HG03342 (cell line): ENCODE measurements around the gene NDUFB4.

ENCODE experiments used
- ATAC-seq: cut with Tn5 transposase; IDR thresholded peaks from one replicate; pipeline ENCODE4 v1.9.1; 2021; ENCODE audit warnings: mild to moderate bottlenecking, moderate library complexity; ENCODE audit not compliant: unreplicated experiment

Gene NDUFB4

DNA sequence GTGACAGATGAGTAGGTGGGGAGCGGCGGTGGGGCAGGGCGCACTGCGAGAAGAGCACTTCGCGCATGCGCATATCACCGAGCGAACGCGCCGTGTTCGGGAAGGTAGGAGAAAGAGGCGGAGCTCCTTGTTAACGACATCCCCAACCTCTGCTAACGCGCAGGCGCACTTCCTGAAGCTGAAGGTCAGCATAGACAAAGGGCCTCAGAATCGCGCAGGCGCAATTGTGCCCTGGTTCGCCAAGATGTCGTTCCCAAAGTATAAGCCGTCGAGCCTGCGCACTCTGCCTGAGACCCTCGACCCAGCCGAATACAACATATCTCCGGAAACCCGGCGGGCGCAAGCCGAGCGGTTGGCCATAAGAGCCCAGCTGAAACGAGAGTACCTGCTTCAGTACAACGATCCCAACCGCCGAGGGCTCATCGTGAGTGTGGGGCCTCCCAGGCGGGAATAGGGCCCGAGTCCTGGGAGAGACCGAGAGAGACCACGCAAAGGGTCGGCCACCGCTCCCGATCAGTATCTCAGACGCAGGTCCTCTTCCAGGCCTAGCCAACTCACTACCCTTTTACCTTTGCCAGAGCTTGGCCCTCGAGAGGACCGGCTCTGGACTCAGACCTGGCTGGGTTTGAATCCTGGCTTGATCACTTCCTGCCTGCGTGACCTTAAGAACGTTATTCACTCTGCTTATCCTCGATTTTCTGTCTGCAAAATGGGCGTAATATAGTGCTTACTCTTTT, at the start of gene NDUFB4:
Gene NDUFB4, plus strand, starts transcription at position 221 of the 737 bp plus-strand sequence. Its CDS starts 24 bp downstream, at position 245.
- ATAC-seq: peak; percentile 94

DNA sequence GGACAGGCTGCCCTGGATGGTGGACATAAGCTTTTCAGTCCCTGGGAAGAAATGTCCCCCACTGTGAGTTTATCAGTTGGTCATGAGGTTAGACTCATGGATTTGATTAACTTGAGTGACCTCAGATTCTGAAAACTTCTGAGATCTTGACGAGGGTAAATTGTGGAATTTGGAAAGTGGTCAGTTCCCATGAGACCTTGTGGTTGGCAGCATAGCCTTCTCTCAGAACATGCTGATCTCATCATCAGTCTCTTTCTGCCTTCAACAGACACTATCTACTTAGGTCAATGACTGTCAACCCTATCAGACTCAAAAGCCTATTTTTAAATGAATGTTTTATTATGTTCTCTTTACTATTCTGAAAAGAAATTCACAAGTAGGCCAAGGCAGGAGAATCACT, 45.6 kb upstream of the NDUFB4 start:
- ATAC-seq: no peak

DNA sequence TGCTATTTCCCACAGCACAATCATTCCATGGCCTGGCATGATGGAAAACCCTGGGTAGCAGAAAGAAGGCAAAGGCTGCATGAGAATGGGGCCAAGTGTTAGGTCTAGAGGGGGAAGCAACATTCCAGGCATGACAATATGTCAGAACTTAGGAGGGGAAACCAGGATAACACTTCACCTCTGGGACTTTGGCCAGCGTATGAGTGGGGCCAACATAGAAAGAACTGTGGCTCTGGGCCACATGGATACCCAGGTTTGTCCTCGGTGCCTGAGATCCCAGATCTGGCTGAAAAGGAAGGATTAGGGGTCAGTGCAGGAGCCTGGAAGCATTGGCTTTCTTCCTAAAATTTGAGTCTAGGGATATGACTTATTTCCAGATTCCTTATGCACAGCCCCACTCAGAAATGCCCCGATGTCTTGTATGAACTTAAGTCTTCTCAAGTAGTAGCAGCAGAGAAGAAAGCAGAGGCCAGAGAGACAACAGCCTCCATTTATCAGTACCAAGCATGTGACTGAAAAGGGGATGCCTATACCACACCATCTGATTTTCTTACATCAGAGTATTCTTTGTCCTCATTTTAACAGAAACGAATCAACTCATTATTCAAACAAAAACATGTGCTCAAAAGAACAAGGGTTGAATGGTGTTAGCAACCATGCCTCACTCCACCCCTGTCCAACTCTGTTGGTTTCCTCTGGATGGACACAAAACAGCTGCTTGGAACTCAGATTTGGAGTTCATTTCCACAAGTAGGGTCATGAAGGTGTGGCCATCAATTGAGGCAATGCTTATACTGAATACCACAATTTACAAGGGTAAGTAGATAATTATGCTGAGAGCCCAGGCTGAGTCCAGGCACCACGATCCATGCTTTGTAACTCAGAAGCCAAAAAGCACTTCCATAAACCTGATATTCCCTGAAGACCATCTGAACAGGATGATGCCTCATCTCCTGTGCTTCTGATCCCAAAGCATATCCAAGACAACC, 43.7 kb upstream of the NDUFB4 start:
- no peak for ATAC-seq

DNA sequence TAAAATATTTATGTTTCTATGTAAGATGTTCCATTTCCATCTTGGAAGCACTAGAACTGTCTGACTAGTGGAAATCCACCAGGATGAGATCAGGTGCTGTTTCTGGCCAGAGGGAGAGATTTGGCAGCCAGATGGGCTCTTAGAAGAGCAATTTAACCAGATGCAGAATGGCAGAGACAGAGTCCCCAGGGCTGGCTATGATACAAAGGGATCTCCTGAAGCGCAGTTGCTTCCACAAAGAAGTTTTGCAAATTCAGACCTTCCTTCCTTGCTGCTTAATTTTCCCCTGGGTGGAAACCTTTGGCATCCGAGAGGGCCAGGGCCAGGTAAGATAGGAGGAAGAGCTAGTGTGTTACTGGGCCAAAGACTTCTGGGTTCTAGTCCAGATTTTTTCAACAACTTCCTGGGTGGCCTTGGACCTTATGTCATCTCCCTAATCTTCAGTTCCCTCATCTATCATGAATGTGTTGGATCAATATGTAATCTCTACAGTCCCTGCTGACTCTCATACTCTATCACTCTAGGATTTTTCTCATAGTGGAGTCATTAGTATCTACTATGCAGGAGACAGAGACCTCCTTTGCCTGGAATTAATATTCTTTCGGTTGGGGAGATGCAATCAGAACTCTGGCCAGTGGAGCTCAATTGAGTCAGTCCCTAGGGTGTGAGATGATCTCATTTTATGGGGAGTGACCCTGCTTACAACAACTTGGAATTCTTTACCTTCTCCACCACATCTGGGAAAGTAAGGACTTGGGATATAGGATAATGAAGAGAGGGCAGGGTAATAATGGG, 41.1 kb upstream of the NDUFB4 start:
- no peak for ATAC-seq

DNA sequence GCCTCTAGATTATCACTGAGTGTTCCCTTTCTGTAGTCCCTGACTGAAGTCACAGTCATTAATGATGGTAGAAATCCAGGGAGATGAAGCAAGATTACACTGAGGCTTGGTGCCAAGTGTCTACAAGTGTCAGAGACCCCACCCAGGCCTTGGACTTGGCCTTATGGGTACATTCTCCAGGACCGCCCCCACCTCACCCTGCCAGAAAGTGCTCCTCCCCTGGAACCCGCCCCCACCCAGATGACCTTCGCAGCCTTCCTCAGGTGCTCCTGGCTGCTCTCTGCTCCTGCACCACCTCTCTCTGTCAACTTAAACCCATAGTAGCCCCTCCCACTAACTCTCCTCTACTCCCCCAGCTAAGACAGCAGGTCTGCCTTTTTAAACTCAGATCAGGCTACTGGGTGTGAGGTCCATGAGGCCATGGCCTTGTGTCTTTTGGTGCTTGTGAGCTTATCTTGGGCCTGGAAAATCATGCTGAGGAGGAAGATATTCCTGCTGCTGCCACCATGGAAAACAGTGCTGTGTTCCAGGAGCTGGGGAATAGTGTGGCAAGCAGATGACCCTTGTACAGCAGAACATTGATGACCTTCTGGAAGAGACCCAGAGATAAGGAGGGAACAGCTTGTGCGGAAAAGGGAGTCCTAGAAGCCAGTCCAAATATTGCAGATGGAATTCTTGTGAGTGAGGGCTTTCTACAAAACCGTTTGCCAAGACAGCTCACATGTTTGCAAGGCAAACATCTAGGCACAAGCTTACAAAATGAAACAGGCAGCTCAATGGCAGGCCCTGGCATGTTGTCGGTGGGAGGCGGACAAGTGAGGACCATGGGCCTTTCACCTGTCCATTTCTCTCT, 40.3 kb upstream of the NDUFB4 start:
- ATAC-seq: no peak

DNA sequence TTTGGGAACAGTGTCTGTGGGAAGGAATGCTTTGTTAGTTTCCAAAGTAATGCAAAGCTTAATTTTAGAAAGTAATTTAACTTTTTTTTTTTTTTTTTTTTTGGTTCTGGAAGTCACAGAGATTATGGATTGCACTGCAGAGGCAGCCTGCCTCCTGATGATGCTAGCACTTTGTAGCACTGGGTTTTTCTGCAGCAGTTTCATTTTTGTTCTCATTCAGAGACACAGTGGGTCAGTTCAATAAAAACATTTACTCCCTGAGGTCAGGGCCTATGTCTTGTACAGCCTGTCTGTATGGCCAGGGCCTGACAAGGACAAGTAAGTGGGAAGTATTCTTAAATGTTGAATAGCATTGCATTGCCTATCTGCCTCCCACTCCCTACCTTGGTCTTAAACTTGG, 39.0 kb upstream of the NDUFB4 start:
- ATAC-seq: no peak

DNA sequence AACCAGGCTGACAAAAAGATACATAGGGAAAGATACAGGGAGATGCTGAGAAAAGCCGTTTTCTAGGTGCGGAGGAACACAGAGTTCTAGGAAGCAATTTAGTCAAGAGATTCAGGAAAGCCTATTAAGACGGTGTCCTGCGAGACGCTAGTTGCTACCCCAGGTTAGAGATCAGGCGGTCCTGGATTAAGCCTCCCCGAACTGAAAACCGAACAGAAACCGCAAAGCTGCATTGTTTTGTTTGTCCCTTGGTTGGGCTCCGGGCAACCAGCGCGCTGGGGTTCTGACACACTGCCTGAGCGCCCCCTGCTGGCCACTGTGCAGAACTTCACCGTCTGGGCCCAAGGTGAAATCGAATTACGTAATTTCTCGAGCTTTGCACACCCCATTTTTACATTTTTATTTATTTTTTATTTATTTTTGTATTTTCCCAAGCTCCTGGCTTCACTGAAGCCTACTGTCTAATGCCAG, 37.3 kb upstream of the NDUFB4 start:
- peak; percentile 97 for ATAC-seq

DNA sequence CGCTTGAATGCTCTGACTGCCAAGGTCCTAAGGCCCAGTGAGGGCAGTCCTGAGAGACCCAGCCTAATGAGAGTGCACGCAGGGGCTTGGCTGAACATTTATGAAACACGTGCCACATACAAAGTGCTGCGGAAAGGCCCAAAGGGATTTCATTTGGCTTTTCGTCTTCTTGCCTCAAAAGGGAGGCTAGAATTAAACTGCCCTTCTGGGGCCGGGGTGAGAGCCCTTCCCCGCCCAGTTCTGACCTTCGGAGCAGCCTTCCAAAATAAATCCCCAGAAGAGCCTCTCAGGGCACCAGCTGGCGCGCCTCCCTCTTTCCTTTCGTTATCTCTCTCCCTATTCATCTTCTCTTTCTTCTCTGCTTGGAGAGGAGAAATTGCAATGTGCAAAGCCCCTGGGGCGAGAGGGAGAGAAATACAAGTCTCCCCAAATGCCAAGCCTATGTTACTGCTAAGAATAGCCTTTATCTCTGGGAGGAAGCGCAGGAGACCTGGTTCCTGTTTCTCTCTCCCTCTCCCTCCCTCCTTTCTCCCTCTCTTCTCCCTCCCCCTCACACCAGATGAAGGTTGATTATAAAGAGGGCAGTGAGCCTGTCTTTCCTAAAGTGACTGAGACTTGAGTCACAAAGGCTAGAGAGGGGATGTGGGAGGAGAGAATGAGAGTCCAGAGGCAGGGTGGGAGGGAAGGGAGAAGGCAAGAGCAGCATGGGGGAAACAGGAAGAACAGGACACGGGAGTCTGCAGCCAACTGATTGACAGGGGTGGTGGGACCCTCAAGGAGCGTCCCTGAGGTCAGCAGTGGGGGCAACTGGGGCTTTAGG, 36.7 kb upstream of the NDUFB4 start:
- ATAC-seq: peak; percentile 29

DNA sequence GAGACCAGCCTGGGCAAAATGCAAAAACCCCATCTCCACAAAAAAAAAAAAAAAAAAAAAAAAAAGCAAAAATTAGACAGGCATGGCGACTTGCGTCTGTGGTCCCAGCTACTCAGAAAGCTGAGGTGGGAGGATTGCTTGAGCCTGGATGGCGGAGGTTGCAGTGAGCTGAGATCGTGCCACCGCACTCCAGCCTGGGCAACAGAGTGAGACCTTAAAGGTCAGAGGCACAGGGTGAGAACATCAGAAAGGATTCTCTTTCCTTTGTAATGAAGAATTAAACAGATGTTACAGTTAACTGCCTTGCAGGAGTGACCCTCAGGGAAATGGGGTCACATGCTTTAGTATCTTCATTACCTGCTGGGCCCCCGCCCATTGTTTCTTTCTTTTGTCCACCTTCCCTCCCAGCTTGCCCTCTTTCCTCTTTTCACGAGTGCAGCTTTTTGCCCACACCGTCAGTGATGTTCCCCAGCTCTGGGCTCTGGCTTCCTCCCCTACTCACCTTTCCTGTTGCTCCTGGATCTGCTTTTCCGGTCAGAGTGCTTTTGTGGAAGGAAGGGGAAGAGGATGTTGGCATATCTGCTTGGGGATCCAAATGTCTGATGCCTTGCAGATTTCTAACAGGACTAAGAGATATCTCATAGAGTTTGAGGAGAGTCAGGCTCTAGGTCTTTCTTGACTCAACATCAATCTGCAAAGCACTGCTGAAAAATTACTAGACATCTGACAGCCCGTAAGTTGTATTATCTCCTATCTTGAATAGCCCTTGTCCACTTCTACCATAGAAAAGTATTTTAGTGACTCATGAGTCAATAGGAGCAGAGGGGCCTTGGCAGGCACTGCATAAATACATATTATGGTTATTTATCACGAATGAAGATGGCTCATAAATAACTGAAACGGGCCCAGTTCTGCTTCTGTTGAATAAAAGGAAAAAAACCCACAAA, 35.6 kb upstream of the NDUFB4 start:
- ATAC-seq: no peak

DNA sequence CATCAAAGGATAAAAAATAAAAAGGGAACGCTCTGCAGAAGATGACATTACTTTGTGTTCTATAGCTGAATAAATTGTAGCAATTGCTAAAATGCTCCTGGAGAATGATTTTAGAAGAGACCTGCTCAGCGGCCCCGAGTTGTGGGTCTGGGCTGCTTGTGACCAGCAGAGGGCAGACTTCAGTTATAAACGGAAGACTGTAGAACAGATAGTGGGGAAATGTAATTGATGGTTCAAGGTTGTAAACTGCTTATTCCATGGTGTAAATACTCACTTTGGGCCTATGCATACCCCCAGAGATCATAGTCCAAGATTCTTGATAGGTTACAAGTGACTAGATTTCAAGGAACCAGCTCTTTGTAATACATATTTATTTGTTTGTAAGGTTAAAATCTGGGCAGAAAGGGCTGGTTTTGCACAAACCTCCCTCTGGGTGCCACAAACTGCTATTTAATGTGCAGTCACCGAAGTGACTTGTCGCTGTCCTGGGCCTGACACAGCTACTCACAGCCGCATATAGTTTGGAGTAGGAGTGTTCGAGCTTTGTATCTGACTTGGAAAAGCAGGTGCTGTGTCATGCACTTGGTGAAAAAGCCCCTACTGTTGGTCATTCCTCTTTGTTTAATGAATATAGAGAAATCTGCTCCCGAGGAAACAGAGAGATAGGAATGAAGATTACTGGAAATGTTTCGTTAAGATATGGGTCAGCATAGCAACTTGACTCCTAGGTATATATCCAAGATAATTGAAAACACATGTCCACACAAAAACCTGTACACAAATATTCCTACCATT, 34.7 kb upstream of the NDUFB4 start:
- ATAC-seq: peak; percentile 44

DNA sequence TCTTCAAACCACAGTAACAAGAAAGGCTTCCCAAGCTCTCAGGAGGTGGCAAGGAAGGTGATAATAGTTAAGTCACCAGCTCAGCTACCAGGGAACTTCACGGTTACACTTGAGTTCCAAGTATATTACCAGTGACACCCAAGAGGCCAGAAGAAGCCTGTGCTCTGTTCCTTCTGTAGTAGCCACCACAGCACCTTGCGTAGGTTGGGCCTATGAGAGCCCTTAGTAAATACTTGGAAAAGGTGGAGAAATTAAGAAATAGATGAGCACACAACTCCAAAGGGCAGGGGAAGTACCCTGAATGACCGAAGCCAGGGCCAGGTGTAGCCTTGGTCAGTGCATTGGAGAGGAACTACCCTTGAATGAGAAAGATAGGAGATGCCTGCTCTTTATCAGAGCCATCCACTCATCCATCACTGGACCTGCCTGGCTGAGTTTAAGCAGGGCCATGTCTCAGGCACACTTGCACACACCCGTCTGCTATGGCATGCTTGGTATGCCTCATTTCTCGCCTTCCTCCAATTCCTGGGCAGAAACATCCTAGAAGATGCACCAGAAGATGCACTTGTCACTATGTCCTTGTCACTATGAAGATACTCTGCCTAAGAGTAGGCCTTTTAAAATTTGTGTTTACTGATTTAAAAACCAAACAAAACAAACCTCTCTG, 32.6 kb upstream of the NDUFB4 start:
- no peak for ATAC-seq

DNA sequence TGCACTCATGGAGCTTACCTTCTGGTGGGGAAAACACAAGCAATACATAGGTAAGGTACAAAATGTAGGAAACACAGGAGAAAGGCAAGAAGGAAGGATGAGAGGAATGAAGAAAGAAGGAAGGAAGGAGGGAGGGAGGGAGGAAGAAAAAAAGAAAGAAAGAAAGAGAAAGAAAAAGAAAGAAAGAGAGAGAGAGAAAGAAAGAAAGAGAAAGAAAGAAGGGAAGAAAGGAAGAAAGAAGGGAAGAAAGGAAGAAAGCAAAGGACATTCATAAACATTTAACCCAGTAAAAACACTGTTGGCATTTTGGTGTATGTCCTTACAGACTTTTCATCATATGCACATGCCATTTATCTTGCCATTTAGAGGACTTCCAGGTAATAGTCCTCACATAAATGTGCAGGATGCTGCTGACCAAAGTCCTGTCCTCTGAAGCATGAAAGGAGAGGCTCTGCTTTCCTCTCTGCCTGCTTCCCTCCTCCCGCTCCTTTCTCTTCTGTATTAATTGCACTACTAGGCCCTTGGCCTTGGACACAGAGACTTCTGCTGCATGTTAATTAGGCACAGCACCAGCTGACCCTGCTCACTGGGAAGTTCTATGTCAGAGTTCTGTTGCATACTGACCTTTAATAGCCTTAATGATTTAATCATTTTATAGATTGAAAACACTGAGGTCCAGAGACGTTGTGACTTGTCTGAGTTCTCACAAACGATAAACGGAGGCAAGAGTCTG, 29.7 kb upstream of the NDUFB4 start:
- no peak for ATAC-seq

DNA sequence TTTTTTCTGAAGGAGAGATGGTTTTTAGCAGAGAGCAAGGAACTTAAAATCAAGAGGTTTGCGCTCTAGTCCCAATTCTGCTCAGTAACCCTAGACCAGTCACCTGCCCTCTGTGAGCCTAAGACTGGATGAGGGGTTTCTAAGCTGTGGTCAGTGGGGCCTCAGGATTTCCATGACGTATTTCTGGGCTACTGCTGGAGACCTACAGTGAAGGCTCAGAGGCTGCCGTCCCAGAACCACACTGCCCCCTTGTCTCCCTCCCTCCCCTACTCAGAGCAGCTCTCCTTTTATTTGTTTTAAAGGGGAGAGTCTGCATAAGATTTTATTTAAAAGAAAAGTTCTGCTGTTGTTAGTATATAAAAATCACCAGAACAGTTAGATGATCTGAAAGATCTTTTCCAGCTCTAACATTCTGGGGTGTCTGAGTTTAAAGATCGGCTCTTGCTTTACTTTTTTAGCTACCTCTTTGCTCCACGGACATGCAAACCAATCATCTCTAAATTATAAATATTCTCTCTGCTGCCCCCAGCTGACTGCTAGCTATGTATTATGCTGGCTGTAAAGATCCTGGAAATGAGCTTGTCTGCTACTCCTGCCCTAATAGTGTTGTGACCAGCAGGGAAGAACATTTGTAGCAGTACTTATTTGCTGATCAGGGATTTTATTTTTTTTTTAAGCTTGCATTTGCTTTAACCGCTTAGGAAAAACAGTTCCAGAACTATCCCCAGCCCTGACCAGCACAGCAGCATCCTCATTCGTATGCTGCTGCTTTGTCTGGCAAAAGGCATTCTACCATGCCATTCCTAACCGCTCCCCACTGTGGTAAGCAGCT, 28.6 kb upstream of the NDUFB4 start:
- peak; percentile 59 for ATAC-seq

DNA sequence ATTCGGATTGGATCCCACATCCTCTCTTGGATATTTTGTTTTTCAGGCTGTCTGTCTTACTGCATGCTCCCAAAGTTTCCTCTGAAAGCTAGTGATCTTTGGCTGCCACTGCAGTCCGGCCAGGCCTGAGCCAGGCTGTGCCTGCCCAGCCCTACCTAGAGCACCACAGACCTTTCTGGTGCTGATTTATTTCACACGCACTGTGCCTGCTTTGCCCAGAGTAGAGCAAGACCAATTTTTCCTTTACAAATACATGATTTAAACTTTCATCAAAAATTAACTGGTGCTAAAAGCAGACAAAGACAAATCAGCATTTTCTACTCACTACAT, 28.0 kb upstream of the NDUFB4 start:
- no peak for ATAC-seq

DNA sequence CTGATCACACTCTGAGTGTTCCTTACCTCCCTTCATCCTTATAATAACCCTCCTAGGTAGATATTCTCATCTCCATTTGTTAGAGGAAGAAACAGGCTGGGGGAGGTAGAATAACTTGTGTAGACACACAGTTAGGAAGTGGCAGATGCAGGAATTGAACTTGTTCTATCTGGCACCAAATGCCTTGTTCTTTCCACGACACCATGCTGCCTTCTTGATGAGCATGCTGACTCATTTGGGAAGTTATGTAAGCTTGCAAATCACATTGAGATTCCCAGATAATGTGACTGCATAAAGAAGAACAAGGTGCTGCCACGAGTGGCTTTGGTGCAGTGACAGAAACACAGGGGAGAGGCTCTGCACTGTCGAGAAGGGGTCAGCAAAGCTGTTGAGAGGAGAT, 27.5 kb upstream of the NDUFB4 start:
- ATAC-seq: no peak
